GM19328 (cell line): ENCODE measurements around the gene UMAD1.

Source experiments
- ATAC-seq: cut with Tn5 transposase; IDR thresholded peaks from one replicate; pipeline ENCODE4 v1.9.1; 2021; ENCODE audit warnings: mild to moderate bottlenecking, moderate library complexity; ENCODE audit not compliant: unreplicated experiment

The UMAD1 gene

GRCh38 chr7:7869036-7869435 is 228.5 kb downstream of the UMAD1 start:
- ATAC-seq = no peak

- no peak for ATAC-seq
Measured at GRCh38 chr7:7869651-7870050, 229.1 kb downstream of the UMAD1 start.

GRCh38 chr7:7870555-7870954 is 230.0 kb downstream of the UMAD1 start:
- no peak for ATAC-seq

- ATAC-seq = no peak
Measured at GRCh38 chr7:7876419-7876818, 235.9 kb downstream of the UMAD1 start.

- no peak for ATAC-seq
Measured at GRCh38 chr7:7881581-7881980, 241.0 kb downstream of the UMAD1 start.

- no peak for ATAC-seq
Measured at GRCh38 chr7:7882888-7883287, 242.3 kb downstream of the UMAD1 start.

- no peak for ATAC-seq
Measured at GRCh38 chr7:7883394-7883793, 242.8 kb downstream of the UMAD1 start.

GRCh38 chr7:7884855-7885254 is 244.3 kb downstream of the UMAD1 start:
- no peak for ATAC-seq

GRCh38 chr7:7889791-7890568 is 249.4 kb downstream of the UMAD1 start:
- no peak for ATAC-seq

GRCh38 chr7:7895004-7895650 is 254.6 kb downstream of the UMAD1 start:
- no peak for ATAC-seq

- no peak for ATAC-seq
Measured at GRCh38 chr7:7895754-7896153, 255.2 kb downstream of the UMAD1 start.

- ATAC-seq = no peak
Measured at GRCh38 chr7:7897509-7897908, 257.0 kb downstream of the UMAD1 start.

GRCh38 chr7:7897949-7898515 is 257.5 kb downstream of the UMAD1 start:
- ATAC-seq = no peak

- no peak for ATAC-seq
Measured at GRCh38 chr7:7902845-7903244, 262.3 kb downstream of the UMAD1 start.

- ATAC-seq = no peak
Measured at GRCh38 chr7:7907306-7907705, 266.8 kb downstream of the UMAD1 start.

- no peak for ATAC-seq
Measured at GRCh38 chr7:7908622-7909145, 268.1 kb downstream of the UMAD1 start.

GRCh38 chr7:7909376-7909775 is 268.8 kb downstream of the UMAD1 start:
- no peak for ATAC-seq

GRCh38 chr7:7911369-7912123 is 271.0 kb downstream of the UMAD1 start:
- no peak for ATAC-seq

- ATAC-seq = no peak
Measured at GRCh38 chr7:7912937-7913336, 272.4 kb downstream of the UMAD1 start.

- no peak for ATAC-seq
Measured at GRCh38 chr7:7913504-7913903, 273.0 kb downstream of the UMAD1 start.

GRCh38 chr7:7914547-7914946 is 274.0 kb downstream of the UMAD1 start:
- ATAC-seq = no peak
